Hepatocyte (in vitro differentiated cells): ENCODE results near the gene NRG2. TPM values are rescaled to one million over a fixed set of nuclear protein-coding genes. Genes with fewer than 3 reads are reported as not detected.

Experiments used
- DNase-seq: peaks from one replicate; pipeline ENCODE4 v3.0.0-alpha.2; 2016; ENCODE audit warnings: low spot score
- H2AFZ ChIP-seq: fragments of 200-600 bp; sonication (generic); 2 replicates; pipeline ENCODE4 v1.6.0; 2016; ENCODE audit warnings: antibody characterized with exemption, mild to moderate bottlenecking
- H3K27ac ChIP-seq: fragments of 200-600 bp; sonication (generic); 2 replicates; pipeline ENCODE4 v1.5.1; 2016; ENCODE audit warnings: mild to moderate bottlenecking
- H3K27me3 ChIP-seq: fragments of 200-600 bp; sonication (generic); 2 replicates; pipeline ENCODE4 v1.6.1; 2016
- H3K36me3 ChIP-seq: fragments of 200-600 bp; sonication (generic); replicated peaks from 2 replicates; pipeline ENCODE4 v1.5.1; 2016; ENCODE audit warnings: low read depth; ENCODE audit not compliant: insufficient read depth
- H3K4me1 ChIP-seq: fragments of 200-600 bp; sonication (generic); 2 replicates; pipeline ENCODE4 v1.5.1; 2016; ENCODE audit warnings: mild to moderate bottlenecking, moderate library complexity; ENCODE audit not compliant: insufficient read depth
- H3K4me2 ChIP-seq: fragments of 200-600 bp; sonication (generic); 2 replicates; pipeline ENCODE4 v1.6.0; 2016
- H3K4me3 ChIP-seq: fragments of 200-600 bp; sonication (generic); 2 replicates; pipeline ENCODE4 v1.5.1; 2016; ENCODE audit warnings: mild to moderate bottlenecking
- H3K79me2 ChIP-seq: fragments of 200-600 bp; sonication (generic); 2 replicates; pipeline ENCODE4 v1.6.0; 2017; ENCODE audit warnings: mild to moderate bottlenecking
- H3K9me2 ChIP-seq: fragments of 200-600 bp; sonication (generic); replicated peaks from 2 replicates; pipeline ENCODE4 v1.6.0; 2017; ENCODE audit warnings: mild to moderate bottlenecking; ENCODE audit not compliant: insufficient read depth
- H3K9me3 ChIP-seq: fragments of 200-600 bp; sonication (generic); 2 replicates; pipeline ENCODE4 v1.5.1; 2016; ENCODE audit warnings: low read depth, mild to moderate bottlenecking
- H4K20me1 ChIP-seq: fragments of 200-600 bp; sonication (generic); 2 replicates; pipeline ENCODE4 v1.6.0; 2016; ENCODE audit warnings: mild to moderate bottlenecking; ENCODE audit not compliant: insufficient read depth, poor library complexity, severe bottlenecking
- EZH2 ChIP-seq: fragments of 200-600 bp; sonication (generic); IDR thresholded peaks from 2 replicates; pipeline ENCODE4 v1.6.1; 2016; ENCODE audit warnings: antibody characterized with exemption, mild to moderate bottlenecking, borderline replicate concordance
- EZH2phosphoT487 ChIP-seq: fragments of 200-600 bp; sonication (generic); IDR thresholded peaks from one replicate; pipeline ENCODE4 v1.6.1; 2018; ENCODE audit warnings: antibody characterized with exemption, mild to moderate bottlenecking, low read depth, moderate library complexity; ENCODE audit not compliant: unreplicated experiment, severe bottlenecking
- WGBS: methylation state at CpG from one replicate; pipeline ENCODE4 v1.1.6; 2016; ENCODE audit warnings: low lambda C conversion rate; ENCODE audit errors: missing lambda C conversion rate; 5-methylcytosine and 5-hydroxymethylcytosine counted together
- polyA plus RNA-seq: library from polyadenylated mRNA; unstranded; fragments of >200 nt; fragmentation: Nextera tagmentation; extraction: Ambion mirVana; gene quantifications from 2 replicates; pipeline ENCODE4 v1.2.1, GENCODE V29; 2016
- total RNA-seq: library from RNA; depleted of rRNA; stranded (reverse); fragments of >200 nt; gene quantifications from 2 replicates; pipeline ENCODE4 v1.2.3, GENCODE V29; 2014
- TF ChIP-seq, protein P1 (sequence below): fragments of 200-600 bp; sonication (generic); IDR thresholded peaks from 2 replicates; pipeline ENCODE4 v1.5.1; 2016; ENCODE audit warnings: antibody characterized with exemption, mild to moderate bottlenecking; ENCODE audit not compliant: poor library complexity

Gene NRG2
- total and polyA plus RNA-seq, 2 experiments from 2014 or later: 1.4 to 1.5 TPM

DNA sequence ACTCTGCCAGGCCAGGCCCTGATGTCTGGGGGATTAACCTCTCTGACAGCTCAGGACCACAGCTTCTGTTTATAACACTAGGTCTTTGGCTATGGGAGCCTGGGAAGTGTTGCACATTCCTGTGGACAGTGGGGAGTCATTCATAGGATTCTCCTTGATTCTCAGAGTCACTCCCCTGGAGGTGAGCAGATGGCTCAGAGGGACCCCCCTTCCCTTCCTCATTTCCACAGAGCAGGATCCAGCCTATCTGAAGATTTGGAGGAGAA lies 60.2 kb downstream of the NRG2 start:
- Histone ChIP-seq H3K4me3 (no peak overlapping the region), H3K9me2 (no peaks in the 10 kb centered on the region), H2AFZ (no peak overlapping the region), H4K20me1 (no peaks in the 10 kb centered on the region), H3K27me3 (peaks cover 6% of the 10 kb centered on the region), H3K4me2 (no peak overlapping the region), H3K27ac (no peak overlapping the region), H3K79me2 (no peaks in the 10 kb centered on the region), H3K4me1 (no peaks in the 10 kb centered on the region), H3K36me3 (no peaks in the 10 kb centered on the region), H3K9me3 (no peaks in the 10 kb centered on the region)
- TF ChIP-seq, protein P1, sequence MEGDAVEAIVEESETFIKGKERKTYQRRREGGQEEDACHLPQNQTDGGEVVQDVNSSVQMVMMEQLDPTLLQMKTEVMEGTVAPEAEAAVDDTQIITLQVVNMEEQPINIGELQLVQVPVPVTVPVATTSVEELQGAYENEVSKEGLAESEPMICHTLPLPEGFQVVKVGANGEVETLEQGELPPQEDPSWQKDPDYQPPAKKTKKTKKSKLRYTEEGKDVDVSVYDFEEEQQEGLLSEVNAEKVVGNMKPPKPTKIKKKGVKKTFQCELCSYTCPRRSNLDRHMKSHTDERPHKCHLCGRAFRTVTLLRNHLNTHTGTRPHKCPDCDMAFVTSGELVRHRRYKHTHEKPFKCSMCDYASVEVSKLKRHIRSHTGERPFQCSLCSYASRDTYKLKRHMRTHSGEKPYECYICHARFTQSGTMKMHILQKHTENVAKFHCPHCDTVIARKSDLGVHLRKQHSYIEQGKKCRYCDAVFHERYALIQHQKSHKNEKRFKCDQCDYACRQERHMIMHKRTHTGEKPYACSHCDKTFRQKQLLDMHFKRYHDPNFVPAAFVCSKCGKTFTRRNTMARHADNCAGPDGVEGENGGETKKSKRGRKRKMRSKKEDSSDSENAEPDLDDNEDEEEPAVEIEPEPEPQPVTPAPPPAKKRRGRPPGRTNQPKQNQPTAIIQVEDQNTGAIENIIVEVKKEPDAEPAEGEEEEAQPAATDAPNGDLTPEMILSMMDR: no peak
- TF ChIP-seq EZH2: no peak
- TF ChIP-seq EZH2phosphoT487: no peak
- DNase-seq: no peak

DNA sequence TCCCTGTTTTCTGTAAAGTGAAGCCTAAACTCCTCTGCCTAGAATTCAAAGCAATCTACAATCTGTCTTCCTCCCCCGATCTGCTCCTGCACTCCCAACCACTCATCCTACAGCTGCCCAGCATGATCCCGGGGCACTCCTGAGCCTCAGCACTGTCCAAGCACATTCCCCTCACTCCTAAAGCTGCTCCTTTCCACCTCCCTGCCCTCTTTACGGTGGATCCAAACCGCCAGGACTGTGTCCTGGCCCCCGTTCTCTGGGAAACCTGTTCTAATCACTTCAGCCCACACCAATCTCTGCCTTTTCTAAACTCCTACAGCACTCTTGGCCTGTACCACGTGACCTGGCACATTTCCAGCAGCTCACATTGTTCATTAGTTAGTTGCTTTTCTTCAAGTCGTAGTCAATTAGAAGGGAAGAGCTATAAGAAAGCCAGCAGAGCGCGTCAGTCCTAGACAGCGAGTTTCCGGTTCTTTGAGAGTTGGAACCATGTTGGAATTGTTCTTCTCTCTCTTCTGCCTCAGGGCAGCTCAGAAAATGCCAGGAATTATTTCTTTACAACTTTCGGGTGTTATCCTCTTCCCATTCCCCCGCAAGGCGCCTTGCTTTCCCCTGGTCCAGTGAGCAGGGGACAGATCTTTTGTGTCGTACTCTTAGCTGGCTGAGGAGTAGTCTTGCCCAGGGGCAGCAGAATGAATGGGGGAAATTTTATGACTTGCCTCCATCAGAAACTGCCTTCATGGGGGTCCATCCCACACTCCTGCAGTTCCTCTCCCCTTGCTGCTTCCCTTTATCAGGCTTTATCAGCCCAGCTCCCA lies 60.7 kb downstream of the NRG2 start:
- Histone ChIP-seq H3K4me1 (no peaks in the 10 kb centered on the region), H3K4me2 (no peak overlapping the region), H3K27me3 (peaks cover 6% of the 10 kb centered on the region), H2AFZ (no peak overlapping the region), H3K4me3 (no peak overlapping the region), H3K9me2 (no peaks in the 10 kb centered on the region), H3K36me3 (no peaks in the 10 kb centered on the region), H3K9me3 (no peaks in the 10 kb centered on the region), H3K27ac (no peak overlapping the region), H3K79me2 (no peaks in the 10 kb centered on the region), H4K20me1 (no peaks in the 10 kb centered on the region)
- WGBS: 54% methylated on average over 15 of the region's 15 CpGs
- DNase-seq: peak; percentile 54
- TF ChIP-seq EZH2phosphoT487: no peak
- TF ChIP-seq EZH2: no peak
- TF ChIP-seq, protein P1: no peak

DNA sequence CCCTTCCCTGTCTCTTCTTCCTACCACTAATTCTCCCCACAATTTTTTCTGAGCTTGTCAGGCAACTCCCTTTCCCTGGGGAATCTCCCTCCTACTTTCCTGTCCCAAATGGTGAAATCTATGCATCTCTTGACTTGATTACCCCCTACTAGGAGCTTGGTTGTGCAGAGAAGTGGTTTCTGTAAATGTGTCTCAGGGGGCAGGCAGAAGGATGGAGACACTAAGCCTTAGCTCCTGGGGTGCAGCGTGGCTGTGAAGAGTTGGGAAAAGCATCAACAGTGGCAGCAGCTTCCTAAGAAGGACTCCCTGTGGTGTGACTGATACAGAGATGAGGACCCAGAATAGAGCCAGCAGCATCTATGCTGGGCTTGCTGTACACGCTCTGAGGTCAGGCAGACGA lies 62.3 kb downstream of the NRG2 start:
- no peaks in the 10 kb centered on the region for H3K9me3 ChIP-seq
- WGBS: 84% methylated on average over 3 of the region's 3 CpGs
- H3K79me2 ChIP-seq: no peaks in the 10 kb centered on the region
- TF ChIP-seq, protein P1: no peak
- TF ChIP-seq EZH2 (no peak), EZH2phosphoT487 (no peak)
- H3K27ac ChIP-seq: no peak overlapping the region
- no peak overlapping the region for H3K4me3 ChIP-seq
- peaks cover 6% of the 10 kb centered on the region for H3K27me3 ChIP-seq
- H3K36me3 ChIP-seq: no peaks in the 10 kb centered on the region
- DNase-seq: no peak
- no peaks in the 10 kb centered on the region for H4K20me1 ChIP-seq
- no peak overlapping the region for H2AFZ ChIP-seq
- no peak overlapping the region for H3K4me2 ChIP-seq
- no peaks in the 10 kb centered on the region for H3K9me2 ChIP-seq
- H3K4me1 ChIP-seq: no peaks in the 10 kb centered on the region
